H1 (cell line): ENCODE results near the gene PREX1. TPM values are rescaled to one million over a fixed set of nuclear protein-coding genes. Genes with fewer than 3 reads are reported as not detected.

Experiments
- BRCA1 ChIP-seq: IDR thresholded peaks from 2 replicates; pipeline ENCODE4 v1.6.1; 2012; ENCODE audit warnings: low read depth, low read length, improper control_type of control experiment
- CHD1 ChIP-seq: IDR thresholded peaks from 2 replicates; pipeline ENCODE4 v1.6.1; 2012; ENCODE audit warnings: low read depth, low read length, improper control_type of control experiment
- CTBP2 ChIP-seq: IDR thresholded peaks from 2 replicates; pipeline ENCODE4 v1.7.0; 2011; ENCODE audit warnings: borderline replicate concordance, mild to moderate bottlenecking, moderate library complexity, mixed read lengths, low read length; ENCODE audit not compliant: insufficient read depth, insufficient read length
- EZH2 ChIP-seq: fragments of 200-600 bp; sonication (generic); IDR thresholded peaks from 2 replicates; pipeline ENCODE4 v1.7.1; 2012; ENCODE audit warnings: low read depth, mild to moderate bottlenecking, moderate library complexity, low read length, inconsistent platforms; ENCODE audit not compliant: severe bottlenecking
- JUN ChIP-seq: IDR thresholded peaks from 2 replicates; pipeline ENCODE4 v1.6.1; 2011; ENCODE audit warnings: low read depth, mild to moderate bottlenecking, improper control_type of control experiment, low read length
- POLR2AphosphoS5 ChIP-seq: IDR thresholded peaks from 2 replicates; pipeline ENCODE4 v1.6.1; 2011; ENCODE audit warnings: low read depth, low read length
- polyA plus RNA-seq, 7 experiments: library from polyadenylated mRNA; depleted of rRNA in 3 of 7; stranded (reverse) in 5 of 7; unstranded in 2 of 7; fragments of >200 nt in 5 of 7; fragments of 200-250 nt in 2 of 7; gene quantifications; 1 replicate in 5 of 7; 2 replicates in 1 of 7; 4 replicates in 1 of 7; pipeline versions ENCODE4 v1.2.1 to v1.2.3, GENCODE V29; 2011 to 2013; ENCODE audit warnings: missing spikeins in 2 of 7, mixed read lengths in 2 of 7
- total RNA-seq: library from RNA; stranded (reverse); fragmentation: NEBNext Ultra II Directional; extraction: Animal tissue kit (Norgen Biotek cat#: 25700); gene quantifications from 2 replicates; pipeline ENCODE4 v1.2.1, GENCODE V29; 2021

Gene PREX1
- total and polyA plus RNA-seq, 2 of the 8 experiments (the other 6 are each of a cell fraction or from before 2014, with no cell fraction given): 10.7 to 12.8 TPM

DNA sequence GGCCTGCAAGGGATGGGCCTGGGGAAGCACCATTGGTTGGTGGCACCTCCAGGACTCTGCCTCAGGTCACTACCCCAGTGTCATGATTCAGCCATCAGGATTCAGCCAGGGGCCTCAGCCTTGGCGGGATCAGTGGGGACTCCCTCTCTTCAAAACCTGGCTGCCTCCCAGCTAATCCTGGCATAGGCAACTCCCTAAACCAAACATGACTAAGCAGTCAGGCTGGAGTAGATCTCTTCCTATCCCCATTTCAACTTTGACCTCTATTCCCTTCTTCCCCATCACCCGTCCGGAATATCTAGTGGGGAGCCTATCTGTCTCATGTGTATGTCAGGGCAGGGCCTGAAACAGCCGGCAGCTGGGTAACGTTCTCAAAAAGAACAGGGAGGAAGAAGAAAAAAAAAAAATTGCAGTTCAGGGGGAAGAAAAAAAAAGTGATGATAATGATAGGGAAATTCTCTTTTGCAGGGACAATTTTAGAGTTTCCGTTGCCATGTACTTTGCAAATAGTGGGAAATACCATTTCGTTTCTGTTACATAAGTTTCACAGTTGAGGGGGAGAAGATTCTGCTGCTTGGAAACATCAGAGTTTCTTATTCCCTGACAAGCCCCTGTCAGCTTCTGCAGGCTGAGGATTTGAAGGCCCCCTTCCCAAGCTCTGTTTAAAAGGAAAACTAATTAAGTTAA is 4.1 kb upstream of the PREX1 start (continued):
- no peak for TF ChIP-seq EZH2
- no peak for TF ChIP-seq POLR2AphosphoS5
- no peak for TF ChIP-seq BRCA1
- no peak for TF ChIP-seq CTBP2
- TF ChIP-seq CHD1: no peak
- TF ChIP-seq JUN: no peak
